Upper lobe of left lung (tissue), 6 donors: ENCODE results near the gene KDM3A. TPM values are rescaled to one million over a fixed set of nuclear protein-coding genes. Genes with fewer than 3 reads are reported as not detected.

Experiments
- ATAC-seq, 2 donors: fragments of 200-7000 bp; cut with Tn5 transposase; one replicate each; pipeline ENCODE4 v1.9.1; 2022; ENCODE audit warnings: mild to moderate bottlenecking in 2 of 2, moderate library complexity in 2 of 2; ENCODE audit not compliant: low FRiP score in 2 of 2
- DNase-seq, 2 donors: peaks; one replicate each; pipeline ENCODE4 v3.0.0-alpha.2; 2019 to 2020
- H3K27ac ChIP-seq, 4 donors: fragments of 200-600 bp; sonication (generic); one replicate each; pipeline ENCODE4 v1.5.1; 2016 to 2019
- H3K27me3 ChIP-seq, 4 donors: fragments of 200-600 bp; sonication (generic); one replicate each; pipeline ENCODE4 v1.5.1; 2017 to 2019
- H3K36me3 ChIP-seq, 4 donors: fragments of 200-600 bp; sonication (generic); one replicate each; pipeline ENCODE4 v1.5.1; 2016 to 2019
- H3K4me1 ChIP-seq, 4 donors: fragments of 200-600 bp; sonication (generic); one replicate each; pipeline ENCODE4 v1.5.1; 2018 to 2019
- H3K4me3 ChIP-seq, 4 donors: fragments of 200-600 bp; sonication (generic); one replicate each; pipeline ENCODE4 v1.5.1; 2017 to 2019; ENCODE audit warnings: mild to moderate bottlenecking in 2 of 4, moderate library complexity in 1 of 4
- H3K9me3 ChIP-seq, 4 donors: fragments of 200-600 bp; sonication (generic); one replicate each; pipeline ENCODE4 v1.5.1; 2018 to 2019
- EP300 ChIP-seq, 4 donors: sonication (generic); formaldehyde crosslinking; IDR thresholded peaks; one replicate each; pipeline ENCODE4 v1.5.1; 2017; ENCODE audit warnings: antibody characterized with exemption in 4 of 4, control low read depth in 2 of 4
- POLR2A ChIP-seq, 4 donors: fragments of 450-650 bp; IDR thresholded peaks; one replicate each; pipeline ENCODE4 v1.5.1; 2016 to 2017; ENCODE audit warnings: antibody characterized with exemption in 4 of 4, mild to moderate bottlenecking in 2 of 4
- POLR2AphosphoS5 ChIP-seq, 2 donors: sonication (generic); formaldehyde crosslinking; IDR thresholded peaks; one replicate each; pipeline ENCODE4 v1.5.1; 2017; ENCODE audit warnings: antibody characterized with exemption in 2 of 2
- WGBS, 2 donors: methylation state at CpG; one replicate each; pipeline ENCODE4 v1.1.5; 2017 to 2018; 5-methylcytosine and 5-hydroxymethylcytosine counted together
- total RNA-seq, 6 donors: library from RNA; depleted of rRNA in 4 of 6; stranded (reverse); fragments of >200 nt in 4 of 6; gene quantifications; one replicate each; pipeline versions ENCODE4 v1.1.0 to v1.2.1, GENCODE V29; 2016 to 2021
- TF ChIP-seq, protein P1 (sequence below), 6 experiments: fragments of 450-650 bp in 4 of 6; fragments of 200-600 bp in 2 of 6; sonication (generic) in 2 of 6; IDR thresholded peaks; one replicate each; pipeline ENCODE4 v1.5.1; 2016 to 2019; ENCODE audit warnings: antibody characterized with exemption in 6 of 6
- donor health status: DM: no; HTN: no; CAD: no; lungs with moderate emphysema.
- donor health status: DM: no; HTN: yes; CAD: no; lungs with severe emphysema.

The KDM3A gene
- total RNA-seq, 6 donors from 2014 or later, result 24.9 to 68.9 (median 44.5) TPM

DNA sequence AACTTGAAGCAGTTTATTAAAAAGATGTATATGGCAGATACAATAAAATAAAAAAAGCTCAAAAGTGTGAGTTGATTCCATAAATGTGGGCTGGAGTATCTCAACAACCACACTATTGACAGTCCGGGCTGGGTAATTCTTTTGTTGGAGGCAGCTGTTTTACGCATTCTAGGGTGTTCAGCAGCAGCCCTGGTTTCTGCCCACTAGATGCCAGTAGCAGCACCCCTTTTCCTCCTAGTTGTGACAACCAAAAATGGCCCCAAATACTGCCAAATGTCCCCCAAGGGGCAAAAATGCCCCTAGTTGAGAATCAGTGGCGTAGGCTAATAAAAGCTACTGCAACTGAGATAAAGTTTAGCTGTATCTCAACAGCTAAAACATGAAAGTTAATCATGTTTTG is 77.3 kb downstream of the KDM3A start:
- no peak overlapping the region for H3K27ac ChIP-seq
- ATAC-seq (no peak), DNase-seq (peak in 1 of 2 donors; percentile 25)
- WGBS, 2 donors, result 82 to 84% methylated on average over 3 of the region's 3 CpGs
- peaks cover 0 to 7% (median 5%) of the 10 kb centered on the region in 4 donors for H3K9me3 ChIP-seq
- peaks cover 0 to 4% (median 0%) of the 10 kb centered on the region in 4 donors for H3K4me1 ChIP-seq
- no peaks in the 10 kb centered on the region for H3K27me3 ChIP-seq
- no peak overlapping the region for H3K4me3 ChIP-seq
- TF ChIP-seq, protein P1, sequence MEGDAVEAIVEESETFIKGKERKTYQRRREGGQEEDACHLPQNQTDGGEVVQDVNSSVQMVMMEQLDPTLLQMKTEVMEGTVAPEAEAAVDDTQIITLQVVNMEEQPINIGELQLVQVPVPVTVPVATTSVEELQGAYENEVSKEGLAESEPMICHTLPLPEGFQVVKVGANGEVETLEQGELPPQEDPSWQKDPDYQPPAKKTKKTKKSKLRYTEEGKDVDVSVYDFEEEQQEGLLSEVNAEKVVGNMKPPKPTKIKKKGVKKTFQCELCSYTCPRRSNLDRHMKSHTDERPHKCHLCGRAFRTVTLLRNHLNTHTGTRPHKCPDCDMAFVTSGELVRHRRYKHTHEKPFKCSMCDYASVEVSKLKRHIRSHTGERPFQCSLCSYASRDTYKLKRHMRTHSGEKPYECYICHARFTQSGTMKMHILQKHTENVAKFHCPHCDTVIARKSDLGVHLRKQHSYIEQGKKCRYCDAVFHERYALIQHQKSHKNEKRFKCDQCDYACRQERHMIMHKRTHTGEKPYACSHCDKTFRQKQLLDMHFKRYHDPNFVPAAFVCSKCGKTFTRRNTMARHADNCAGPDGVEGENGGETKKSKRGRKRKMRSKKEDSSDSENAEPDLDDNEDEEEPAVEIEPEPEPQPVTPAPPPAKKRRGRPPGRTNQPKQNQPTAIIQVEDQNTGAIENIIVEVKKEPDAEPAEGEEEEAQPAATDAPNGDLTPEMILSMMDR (IDR thresholded peaks at IDR 0.05), result peak in 4 of 6 experiments; percentile 18 to 43 (median 27)
- TF ChIP-seq EP300 (IDR thresholded peaks at IDR 0.05) (no peak), POLR2A (IDR thresholded peaks at IDR 0.05) (no peak)
- no peaks in the 10 kb centered on the region for H3K36me3 ChIP-seq

DNA sequence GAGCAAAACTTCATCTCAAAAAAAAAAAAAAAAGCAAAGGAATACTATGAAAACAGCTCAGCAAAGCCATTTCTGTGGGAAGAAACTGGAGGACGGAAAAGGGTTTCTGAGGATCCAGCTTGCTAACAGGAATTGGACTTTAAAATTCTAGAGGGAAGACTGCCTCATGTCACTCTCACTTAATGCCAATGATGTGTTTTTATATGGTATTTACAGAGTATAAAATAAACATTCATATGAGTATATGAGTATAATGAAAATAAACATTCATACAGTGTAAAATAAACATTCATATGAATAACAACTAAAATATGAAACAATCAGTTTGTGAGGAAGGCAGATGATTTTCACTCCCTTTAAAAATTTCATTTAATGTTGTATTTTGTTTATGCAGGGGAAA is 78.2 kb downstream of the KDM3A start:
- H3K27me3 ChIP-seq, result no peaks in the 10 kb centered on the region
- H3K36me3 ChIP-seq, result no peaks in the 10 kb centered on the region
- TF ChIP-seq, protein P1 (IDR thresholded peaks at IDR 0.05), result no peak
- no peak for TF ChIP-seq POLR2AphosphoS5 (IDR thresholded peaks at IDR 0.05)
- no peak for TF ChIP-seq EP300 (IDR thresholded peaks at IDR 0.05)
- no peak for TF ChIP-seq POLR2A (IDR thresholded peaks at IDR 0.05)
- H3K4me1 ChIP-seq, result peaks cover 0 to 4% (median 0%) of the 10 kb centered on the region in 4 donors
- ATAC-seq (no peak), DNase-seq (no peak)
- WGBS, 2 donors, result 85 to 90% methylated on average over 1 of the region's 1 CpG
- peaks cover 0 to 7% (median 5%) of the 10 kb centered on the region in 4 donors for H3K9me3 ChIP-seq
- H3K4me3 ChIP-seq, result no peak overlapping the region
- H3K27ac ChIP-seq, result no peak overlapping the region

DNA sequence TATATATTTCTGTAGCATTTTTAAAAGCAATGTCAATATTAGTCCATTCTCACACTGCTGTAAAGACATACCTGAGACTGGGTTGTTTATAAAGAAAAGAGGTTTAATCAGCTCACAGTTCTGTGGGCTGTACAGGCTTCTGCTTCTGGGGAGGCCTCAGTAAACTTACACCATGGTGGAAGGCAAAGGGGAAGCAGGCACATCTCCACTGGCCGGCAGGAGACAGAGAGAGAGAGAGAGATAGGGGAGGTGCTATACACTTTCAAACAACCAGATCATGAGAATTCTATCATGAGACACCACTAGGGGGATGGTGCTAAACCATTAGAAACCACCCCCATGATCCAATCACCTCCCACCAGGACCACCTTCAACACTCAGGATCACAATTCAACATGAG is 79.0 kb downstream of the KDM3A start:
- WGBS, 2 donors, result 95 to 96% methylated on average over 1 of the region's 1 CpG
- Histone ChIP-seq H3K9me3 (peaks cover 0 to 7% (median 5%) of the 10 kb centered on the region in 4 donors), H3K27me3 (no peaks in the 10 kb centered on the region), H3K4me3 (no peak overlapping the region), H3K4me1 (peaks cover 0 to 4% (median 0%) of the 10 kb centered on the region in 4 donors), H3K36me3 (no peaks in the 10 kb centered on the region), H3K27ac (no peak overlapping the region)
- DNase-seq (no peak), ATAC-seq (no peak)
- TF ChIP-seq POLR2AphosphoS5 (IDR thresholded peaks at IDR 0.05), result no peak
- no peak for TF ChIP-seq POLR2A (IDR thresholded peaks at IDR 0.05)
- TF ChIP-seq EP300 (IDR thresholded peaks at IDR 0.05), result no peak
- TF ChIP-seq, protein P1 (IDR thresholded peaks at IDR 0.05), result no peak

DNA sequence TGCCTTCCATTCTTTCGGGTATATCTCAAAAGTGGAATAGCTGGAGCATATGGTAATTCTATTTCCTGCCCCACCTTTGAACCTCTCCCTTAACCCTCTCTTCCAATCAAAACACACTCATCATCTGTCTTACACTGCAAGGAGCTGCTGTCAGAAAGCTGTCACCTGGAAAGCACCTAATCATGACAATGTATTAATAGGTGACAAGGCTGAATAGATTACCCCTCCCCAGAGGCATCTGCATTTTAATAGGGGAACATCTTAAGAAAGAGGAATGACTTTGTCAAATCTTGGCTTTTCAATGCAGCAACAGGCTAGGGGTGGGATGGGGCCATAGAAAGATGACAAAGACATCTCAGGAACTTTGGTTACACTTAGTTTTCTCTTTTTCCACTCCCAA is 80.8 kb downstream of the KDM3A start:
- peaks cover 0 to 13% (median 2%) of the 10 kb centered on the region in 4 donors for H3K36me3 ChIP-seq
- TF ChIP-seq POLR2AphosphoS5 (IDR thresholded peaks at IDR 0.05), result no peak
- TF ChIP-seq, protein P1 (IDR thresholded peaks at IDR 0.05), result no peak
- TF ChIP-seq POLR2A (IDR thresholded peaks at IDR 0.05), result no peak
- no peak for TF ChIP-seq EP300 (IDR thresholded peaks at IDR 0.05)
- no peak overlapping the region for H3K4me3 ChIP-seq
- DNase-seq, result no peak
- H3K27ac ChIP-seq, result no peak overlapping the region
- ATAC-seq, result no peak
- H3K4me1 ChIP-seq, result peaks cover 0 to 4% (median 0%) of the 10 kb centered on the region in 4 donors
- peaks cover 0 to 7% (median 5%) of the 10 kb centered on the region in 4 donors for H3K9me3 ChIP-seq
- WGBS, 2 donors, result 80 to 84% methylated on average over 1 of the region's 1 CpG
- H3K27me3 ChIP-seq, result no peaks in the 10 kb centered on the region

DNA sequence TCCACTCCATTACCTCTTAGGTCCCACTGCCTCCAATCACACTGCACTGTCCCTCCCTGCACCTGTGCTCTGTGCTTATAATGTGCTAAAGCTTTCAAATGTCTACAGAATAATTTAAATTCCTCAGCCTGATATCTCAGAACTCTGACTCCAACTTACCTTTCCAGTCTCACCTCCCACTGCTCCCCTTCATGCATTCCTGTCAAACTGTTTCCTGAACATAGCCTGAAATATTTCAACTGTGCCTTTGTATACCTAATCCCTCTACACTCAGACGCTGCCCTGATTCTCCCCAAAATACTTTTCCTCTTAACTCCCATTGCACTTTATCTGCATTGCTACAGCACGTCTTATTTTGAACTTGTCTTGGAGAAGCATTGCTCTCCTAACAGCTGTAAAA is 81.5 kb downstream of the KDM3A start:
- H3K27me3 ChIP-seq, result no peaks in the 10 kb centered on the region
- 86 to 87% methylated on average over 2 of the region's 2 CpGs for WGBS, 2 donors
- no peak overlapping the region for H3K27ac ChIP-seq
- H3K36me3 ChIP-seq, result peaks cover 0 to 21% (median 7%) of the 10 kb centered on the region in 4 donors
- peaks cover 0 to 7% (median 5%) of the 10 kb centered on the region in 4 donors for H3K9me3 ChIP-seq
- H3K4me3 ChIP-seq, result no peak overlapping the region
- peaks cover 0 to 4% (median 0%) of the 10 kb centered on the region in 4 donors for H3K4me1 ChIP-seq
- DNase-seq (no peak), ATAC-seq (no peak)
- TF ChIP-seq POLR2A (IDR thresholded peaks at IDR 0.05) (no peak), POLR2AphosphoS5 (IDR thresholded peaks at IDR 0.05) (no peak), EP300 (IDR thresholded peaks at IDR 0.05) (no peak)
- TF ChIP-seq, protein P1 (IDR thresholded peaks at IDR 0.05), result no peak
